ENCODE measurements around the gene CCDC134.

- TF ChIP-seq CTCF (IDR thresholded peaks at IDR 0.05) = no peak
- no peak for TF ChIP-seq POLR2A (IDR thresholded peaks at IDR 0.05)
These were observed 70.3 kb downstream of the CCDC134 start for GRCh38 chr22:41870786-41871185.
